Uterus (tissue), 2 donors: ENCODE results near the gene ZCWPW1.
"Not testable (repeated sequence)": the region's sequence is repeated elsewhere in the genome, so short reads cannot be mapped to it uniquely, and the experiment has no call there.

Experiments used
- POLR2A ChIP-seq, 2 donors: fragments of 450-650 bp; IDR thresholded peaks; one replicate each; pipeline ENCODE4 v1.6.1; 2016; ENCODE audit warnings: antibody characterized with exemption in 2 of 2, mild to moderate bottlenecking in 1 of 2, moderate library complexity in 1 of 2
- TF ChIP-seq, protein P1 (sequence below), 4 experiments: fragments of 200-600 bp in 2 of 4; fragments of 450-650 bp in 2 of 4; sonication (generic) in 2 of 4; IDR thresholded peaks; one replicate each; pipeline ENCODE4 v1.5.1; 2016 to 2019; ENCODE audit warnings: antibody characterized with exemption in 4 of 4, mild to moderate bottlenecking in 2 of 4, moderate library complexity in 1 of 4

DNA sequence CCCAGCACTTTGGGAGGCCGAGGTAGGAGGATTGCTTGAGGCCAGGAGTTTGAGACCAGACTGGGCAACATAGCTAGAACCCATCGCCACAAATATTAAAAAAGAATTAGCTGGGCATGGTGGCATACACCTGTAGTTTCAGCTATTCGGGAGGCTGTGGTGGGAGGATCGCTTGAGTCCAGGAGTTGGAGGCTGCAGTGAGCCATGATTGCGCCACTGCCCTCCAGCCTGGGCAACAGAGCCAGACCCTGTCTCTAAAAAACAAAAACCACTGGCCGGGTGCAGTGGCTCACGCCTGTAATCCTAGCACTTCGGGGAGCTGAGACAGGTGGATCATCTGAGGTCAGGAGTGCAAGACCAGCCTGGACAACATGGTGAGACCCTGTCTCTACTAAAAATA lies 25.4 kb upstream of the ZCWPW1 start:
- TF ChIP-seq, protein P1, sequence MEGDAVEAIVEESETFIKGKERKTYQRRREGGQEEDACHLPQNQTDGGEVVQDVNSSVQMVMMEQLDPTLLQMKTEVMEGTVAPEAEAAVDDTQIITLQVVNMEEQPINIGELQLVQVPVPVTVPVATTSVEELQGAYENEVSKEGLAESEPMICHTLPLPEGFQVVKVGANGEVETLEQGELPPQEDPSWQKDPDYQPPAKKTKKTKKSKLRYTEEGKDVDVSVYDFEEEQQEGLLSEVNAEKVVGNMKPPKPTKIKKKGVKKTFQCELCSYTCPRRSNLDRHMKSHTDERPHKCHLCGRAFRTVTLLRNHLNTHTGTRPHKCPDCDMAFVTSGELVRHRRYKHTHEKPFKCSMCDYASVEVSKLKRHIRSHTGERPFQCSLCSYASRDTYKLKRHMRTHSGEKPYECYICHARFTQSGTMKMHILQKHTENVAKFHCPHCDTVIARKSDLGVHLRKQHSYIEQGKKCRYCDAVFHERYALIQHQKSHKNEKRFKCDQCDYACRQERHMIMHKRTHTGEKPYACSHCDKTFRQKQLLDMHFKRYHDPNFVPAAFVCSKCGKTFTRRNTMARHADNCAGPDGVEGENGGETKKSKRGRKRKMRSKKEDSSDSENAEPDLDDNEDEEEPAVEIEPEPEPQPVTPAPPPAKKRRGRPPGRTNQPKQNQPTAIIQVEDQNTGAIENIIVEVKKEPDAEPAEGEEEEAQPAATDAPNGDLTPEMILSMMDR (IDR thresholded peaks at IDR 0.05), result not testable (repeated sequence)
- TF ChIP-seq POLR2A (IDR thresholded peaks at IDR 0.05), result not testable (repeated sequence)
